GM23338 (cell line): ENCODE data around the gene CDK4.

Experiments
- CREB1 ChIP-seq: fragments of 250-450 bp; sonication (Bioruptor Pico); IDR thresholded peaks from 2 replicates; pipeline ENCODE4 v1.5.0; 2020; ENCODE audit warnings: low read depth, mild to moderate bottlenecking, moderate library complexity
- CTCF ChIP-seq, 2 experiments: fragments of 200-600 bp in 1 of 2; sonication (generic) in 1 of 2; conservative IDR thresholded peaks; 2 replicates each; pipeline versions ENCODE4 v1.5.1 to v1.6.1; 2016 to 2017; ENCODE audit warnings: antibody characterized with exemption in 2 of 2, low read depth in 2 of 2, mild to moderate bottlenecking in 2 of 2, moderate library complexity in 1 of 2
- ETS1 ChIP-seq: IDR thresholded peaks from 2 replicates; pipeline ENCODE4 v1.6.1; 2016; ENCODE audit warnings: antibody characterized with exemption
- EZH2 ChIP-seq: fragments of 200-600 bp; sonication (generic); IDR thresholded peaks from one replicate; pipeline ENCODE4 v1.8.0; 2017; ENCODE audit warnings: antibody characterized with exemption, mild to moderate bottlenecking, low read depth; ENCODE audit not compliant: unreplicated experiment
- EZH2phosphoT487 ChIP-seq: fragments of 200-600 bp; sonication (generic); IDR thresholded peaks from one replicate; pipeline ENCODE4 v1.8.1; 2018; ENCODE audit warnings: antibody characterized with exemption; ENCODE audit not compliant: unreplicated experiment
- JUNB ChIP-seq: IDR thresholded peaks from one replicate; pipeline ENCODE4 v1.6.1; 2016; ENCODE audit warnings: antibody characterized with exemption; ENCODE audit not compliant: unreplicated experiment
- POLR2AphosphoS5 ChIP-seq: IDR thresholded peaks from 2 replicates; pipeline ENCODE4 v1.6.1; 2016; ENCODE audit warnings: antibody characterized with exemption, low read depth
- REST ChIP-seq: IDR thresholded peaks from one replicate; pipeline ENCODE4 v1.6.1; 2018; ENCODE audit warnings: antibody characterized with exemption; ENCODE audit not compliant: unreplicated experiment
- ZNF114 ChIP-seq: fragments of 250-450 bp; sonication (Bioruptor Pico); IDR thresholded peaks from 2 replicates; pipeline ENCODE4 v1.5.0; 2020; ENCODE audit warnings: mild to moderate bottlenecking, moderate library complexity

GRCh38 chr12:57760347-57760982, 8.4 kb upstream of the CDK4 start:
- no peak for TF ChIP-seq CTCF (conservative IDR thresholded peaks at IDR 0.05; ENCODE audit: low read depth in 2 of 2)
- TF ChIP-seq ETS1, result no peak
- peak; percentile 92 for TF ChIP-seq REST
- TF ChIP-seq EZH2, result no peak
- TF ChIP-seq ZNF114 (CRISPR knock-in tag), result no peak
- no peak for TF ChIP-seq EZH2phosphoT487
- TF ChIP-seq POLR2AphosphoS5, result no peak
- TF ChIP-seq JUNB, result no peak
- TF ChIP-seq CREB1 (CRISPR knock-in tag), result no peak
